NCI-H345 treated with DMSO at 0.1 percent for 48 hours (cell line): Measurements from ENCODE around the gene ADAMTS17.

Source experiments
- DNase-seq: peaks from one replicate; lab custom pipeline; 2025; ENCODE audit not compliant: unreplicated experiment; lab: John Stamatoyannopoulos, UW

ADAMTS17 gene

GRCh38 chr15:100201376-100202280 lies 140.1 kb downstream of the ADAMTS17 start:
- DNase-seq, result no peak

- DNase-seq, result no peak
Measured at GRCh38 chr15:100200287-100200880, 141.4 kb downstream of the ADAMTS17 start.

- no peak for DNase-seq
Measured at GRCh38 chr15:100199711-100200286, 142.0 kb downstream of the ADAMTS17 start.

GRCh38 chr15:100198442-100198841 lies 143.3 kb downstream of the ADAMTS17 start:
- no peak for DNase-seq

GRCh38 chr15:100196326-100197058 lies 145.3 kb downstream of the ADAMTS17 start:
- no peak for DNase-seq

GRCh38 chr15:100194996-100195395 lies 146.8 kb downstream of the ADAMTS17 start:
- DNase-seq, result no peak

GRCh38 chr15:100193277-100193860 lies 148.4 kb downstream of the ADAMTS17 start:
- no peak for DNase-seq

- no peak for DNase-seq
Measured at GRCh38 chr15:100192097-100193080, 149.4 kb downstream of the ADAMTS17 start.

- peak; percentile 11 for DNase-seq
Measured at GRCh38 chr15:100191161-100191560, 150.6 kb downstream of the ADAMTS17 start.

- DNase-seq, result no peak
Measured at GRCh38 chr15:100190675-100191074, 151.1 kb downstream of the ADAMTS17 start.

GRCh38 chr15:100189849-100190248 lies 151.9 kb downstream of the ADAMTS17 start:
- no peak for DNase-seq

GRCh38 chr15:100189319-100189718 lies 152.5 kb downstream of the ADAMTS17 start:
- no peak for DNase-seq

GRCh38 chr15:100187677-100188076 lies 154.1 kb downstream of the ADAMTS17 start:
- DNase-seq, result no peak

- DNase-seq, result no peak
Measured at GRCh38 chr15:100186960-100187359, 154.8 kb downstream of the ADAMTS17 start.

- no peak for DNase-seq
Measured at GRCh38 chr15:100186366-100186765, 155.4 kb downstream of the ADAMTS17 start.

- no peak for DNase-seq
Measured at GRCh38 chr15:100183921-100184495, 157.8 kb downstream of the ADAMTS17 start.

- DNase-seq, result no peak
Measured at GRCh38 chr15:100180921-100181320, 160.9 kb downstream of the ADAMTS17 start.

- DNase-seq, result no peak
Measured at GRCh38 chr15:100175406-100176114, 166.2 kb downstream of the ADAMTS17 start.

- no peak for DNase-seq
Measured at GRCh38 chr15:100174904-100175275, 166.9 kb downstream of the ADAMTS17 start.
